Measurements from ENCODE around the gene GABRB1.

Gene GABRB1

GRCh38 chr4:47045261-47045660 is 13.9 kb downstream of the GABRB1 start:
- no peak for DNase-seq (ENCODE audit: insufficient read length, low spot score)
- FAIRE-seq, result no peak

GRCh38 chr4:47049347-47049746 is 18.0 kb downstream of the GABRB1 start:
- FAIRE-seq (no peak), DNase-seq (ENCODE audit: insufficient read length, low spot score) (no peak)

GRCh38 chr4:47050761-47051725 is 19.7 kb downstream of the GABRB1 start:
- FAIRE-seq (no peak), DNase-seq (ENCODE audit: insufficient read length, low spot score) (no peak)

- DNase-seq (ENCODE audit: insufficient read length, low spot score), result no peak
- no peak for FAIRE-seq
These were observed 22.1 kb downstream of the GABRB1 start for GRCh38 chr4:47053485-47053884.

- DNase-seq (ENCODE audit: insufficient read length, low spot score) (no peak), FAIRE-seq (no peak)
These were observed 22.8 kb downstream of the GABRB1 start for GRCh38 chr4:47054130-47054529.

GRCh38 chr4:47057991-47058390 is 26.6 kb downstream of the GABRB1 start:
- no peak for FAIRE-seq

GRCh38 chr4:47060561-47060960 is 29.2 kb downstream of the GABRB1 start:
- no peak for DNase-seq (ENCODE audit: insufficient read length, low spot score)
- FAIRE-seq, result no peak

More at GRCh38 chr4:47057991-47058390, 26.6 kb downstream of the GABRB1 start:
- no peak for DNase-seq (ENCODE audit: insufficient read length, low spot score)

GRCh38 chr4:47061435-47061834 is 30.1 kb downstream of the GABRB1 start:
- FAIRE-seq (no peak), DNase-seq (ENCODE audit: insufficient read length, low spot score) (no peak)

GRCh38 chr4:47065051-47065481 is 33.7 kb downstream of the GABRB1 start:
- FAIRE-seq (no peak), DNase-seq (ENCODE audit: insufficient read length, low spot score) (no peak)

GRCh38 chr4:47068986-47069385 is 37.6 kb downstream of the GABRB1 start:
- DNase-seq (ENCODE audit: insufficient read length, low spot score), result no peak
- FAIRE-seq, result no peak

GRCh38 chr4:47071901-47072341 is 40.6 kb downstream of the GABRB1 start:
- DNase-seq (ENCODE audit: insufficient read length, low spot score) (no peak), FAIRE-seq (no peak)

GRCh38 chr4:47073647-47074046 is 42.3 kb downstream of the GABRB1 start:
- FAIRE-seq, result no peak
- no peak for DNase-seq (ENCODE audit: insufficient read length, low spot score)

GRCh38 chr4:47074816-47075215 is 43.4 kb downstream of the GABRB1 start:
- DNase-seq (ENCODE audit: insufficient read length, low spot score), result no peak
- FAIRE-seq, result no peak

- DNase-seq (ENCODE audit: insufficient read length, low spot score), result no peak
- FAIRE-seq, result no peak
These were observed 43.9 kb downstream of the GABRB1 start for GRCh38 chr4:47075262-47075661.

- DNase-seq (ENCODE audit: insufficient read length, low spot score) (no peak), FAIRE-seq (no peak)
These were observed 44.6 kb downstream of the GABRB1 start for GRCh38 chr4:47075919-47076318.

- DNase-seq (ENCODE audit: insufficient read length, low spot score) (no peak), FAIRE-seq (no peak)
These were observed 52.7 kb downstream of the GABRB1 start for GRCh38 chr4:47084111-47084510.

GRCh38 chr4:47084795-47085194 is 53.4 kb downstream of the GABRB1 start:
- no peak for FAIRE-seq
- DNase-seq (ENCODE audit: insufficient read length, low spot score), result no peak

GRCh38 chr4:47088298-47088697 is 56.9 kb downstream of the GABRB1 start:
- DNase-seq (ENCODE audit: insufficient read length, low spot score) (no peak), FAIRE-seq (no peak)

GRCh38 chr4:47095884-47096283 is 64.5 kb downstream of the GABRB1 start:
- DNase-seq (ENCODE audit: insufficient read length, low spot score) (no peak), FAIRE-seq (no peak)

GRCh38 chr4:47101453-47101852 is 70.1 kb downstream of the GABRB1 start:
- FAIRE-seq (no peak), DNase-seq (ENCODE audit: insufficient read length, low spot score) (no peak)

- no peak for DNase-seq (ENCODE audit: insufficient read length, low spot score)
- FAIRE-seq, result no peak
These were observed 73.6 kb downstream of the GABRB1 start for GRCh38 chr4:47104986-47105385.

GRCh38 chr4:47106561-47106960 is 75.2 kb downstream of the GABRB1 start:
- DNase-seq (ENCODE audit: insufficient read length, low spot score), result no peak
- no peak for FAIRE-seq
